Retinal pigment epithelial cell (primary cell): ENCODE data around the gene LONRF3.

ENCODE experiments used
- DNase-seq: peaks from one replicate; pipeline ENCODE4 v3.0.0-alpha.2; 2010; ENCODE audit warnings: low read depth
- H3K4me3 ChIP-seq: 2 replicates; pipeline ENCODE4 v1.5.1; 2011; ENCODE audit warnings: mild to moderate bottlenecking, low read length, control low read depth, moderate library complexity
- CTCF ChIP-seq: conservative IDR thresholded peaks from 2 replicates; pipeline ENCODE4 v1.5.1; 2011; ENCODE audit warnings: low read depth, low read length, control low read depth, inconsistent platforms

LONRF3 gene

GRCh38 chrX:118974908-118975671 lies 672 bp downstream of the LONRF3 start:
- TF ChIP-seq CTCF, result no peak
- peak overlapping the region; percentile 47 for H3K4me3 ChIP-seq
- DNase-seq, result no peak

GRCh38 chrX:118975831-118976598 lies 1.6 kb downstream of the LONRF3 start:
- TF ChIP-seq CTCF, result no peak
- H3K4me3 ChIP-seq, result peak overlapping the region; percentile 47
- no peak for DNase-seq

- no peak for TF ChIP-seq CTCF
- peak overlapping the region; percentile 47 for H3K4me3 ChIP-seq
- no peak for DNase-seq
These were observed 2.4 kb downstream of the LONRF3 start for GRCh38 chrX:118976599-118977340.

- H3K4me3 ChIP-seq, result no peak overlapping the region
- no peak for DNase-seq
- no peak for TF ChIP-seq CTCF
These were observed 3.0 kb downstream of the LONRF3 start for GRCh38 chrX:118977424-118977823.

GRCh38 chrX:118978451-118978850 lies 4.0 kb downstream of the LONRF3 start:
- no peak overlapping the region for H3K4me3 ChIP-seq
- no peak for TF ChIP-seq CTCF
- no peak for DNase-seq

- no peak for TF ChIP-seq CTCF
- no peak overlapping the region for H3K4me3 ChIP-seq
- DNase-seq, result no peak
These were observed 6.3 kb downstream of the LONRF3 start for GRCh38 chrX:118980761-118981160.
